CD4-positive, alpha-beta T cell treated with Interleukin-12 subunit alpha and Interleukin-12 subunit beta, for 1 hour (primary cell): ENCODE data around the gene TBX15.

Source experiments
- DNase-seq: peaks from one replicate; pipeline ENCODE4 v3.0.0-alpha.2; 2020

The TBX15 gene

DNA sequence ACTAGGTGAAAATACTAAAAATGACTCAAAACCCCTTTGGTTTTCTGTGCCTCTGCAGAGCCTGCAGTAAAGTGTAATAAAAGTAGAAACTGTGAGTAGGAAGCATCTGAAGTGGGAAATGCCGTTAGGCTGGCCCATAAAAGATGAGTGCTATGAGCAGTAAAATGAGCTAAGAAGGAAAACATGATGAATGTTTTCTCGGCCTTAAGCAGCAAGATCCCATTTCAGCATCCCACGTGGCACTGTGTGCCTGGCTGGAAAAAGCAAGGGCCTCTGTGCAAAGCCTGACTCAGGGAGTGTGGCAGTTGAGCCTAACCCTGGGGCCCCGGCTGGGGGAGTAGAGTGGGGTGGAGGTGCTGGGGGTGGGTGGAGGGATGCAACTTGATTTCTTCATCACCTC is 109.5 kb downstream of the TBX15 start:
- DNase-seq, result no peak

DNA sequence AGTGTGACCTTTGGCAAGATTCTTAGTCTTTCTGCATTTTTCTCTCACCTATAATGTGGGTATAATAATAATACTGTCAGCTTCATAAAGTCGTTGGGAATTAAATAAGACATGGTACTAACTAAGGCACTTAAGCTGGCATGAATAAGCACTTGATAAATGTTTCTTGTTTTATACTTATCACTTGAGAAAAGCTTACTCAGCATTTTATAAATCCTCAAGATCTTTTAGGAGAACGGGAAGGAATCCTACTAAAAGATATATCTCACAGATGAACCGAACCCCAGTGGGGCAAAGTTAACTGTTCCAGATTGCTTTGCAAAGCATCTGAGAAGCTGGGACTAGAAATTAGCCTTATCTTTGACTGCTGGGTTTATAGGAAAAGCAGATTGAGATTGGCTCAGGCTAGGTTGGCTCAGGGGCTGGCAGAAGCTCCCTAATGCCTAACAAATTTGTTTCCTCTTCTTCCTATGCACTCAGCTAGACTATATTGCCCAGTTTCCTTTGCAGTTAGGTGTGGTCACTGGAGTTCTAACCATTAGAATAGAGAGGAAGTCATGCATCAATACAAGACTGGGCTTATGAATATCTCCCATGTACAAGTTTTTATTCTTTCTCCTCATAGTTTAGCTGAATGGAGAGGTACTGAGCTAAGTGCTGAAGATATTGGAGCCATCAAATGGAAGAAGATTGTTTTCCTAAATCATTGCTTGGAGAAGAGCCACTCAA is 110.3 kb downstream of the TBX15 start:
- DNase-seq, result no peak

DNA sequence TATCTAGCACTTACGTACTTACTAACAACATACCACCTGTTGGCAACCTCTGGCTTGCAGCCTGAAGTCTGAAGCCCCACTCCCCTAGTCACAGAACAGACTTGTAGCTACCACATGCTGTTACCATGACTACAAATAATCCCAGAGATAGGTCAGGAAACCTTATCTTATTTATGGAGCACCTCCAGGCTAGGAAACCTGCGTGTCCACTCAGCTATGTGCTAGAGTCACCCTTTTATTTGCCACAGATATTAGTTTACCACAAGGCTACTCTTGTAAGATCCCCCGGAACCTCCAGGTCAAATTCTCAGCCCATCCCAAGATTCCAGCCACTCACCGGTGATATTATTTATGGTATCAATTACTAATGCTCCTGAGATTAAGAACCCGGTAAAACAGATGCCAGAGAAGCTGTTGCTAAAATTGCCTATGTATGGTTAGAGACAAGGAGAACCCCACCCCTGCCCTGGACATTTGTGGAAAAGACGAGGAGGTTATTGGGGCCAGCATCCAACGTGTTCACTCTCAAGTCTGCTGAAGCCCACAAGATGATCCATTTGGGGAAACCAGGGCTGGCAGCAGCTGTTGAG is 116.5 kb downstream of the TBX15 start:
- no peak for DNase-seq

DNA sequence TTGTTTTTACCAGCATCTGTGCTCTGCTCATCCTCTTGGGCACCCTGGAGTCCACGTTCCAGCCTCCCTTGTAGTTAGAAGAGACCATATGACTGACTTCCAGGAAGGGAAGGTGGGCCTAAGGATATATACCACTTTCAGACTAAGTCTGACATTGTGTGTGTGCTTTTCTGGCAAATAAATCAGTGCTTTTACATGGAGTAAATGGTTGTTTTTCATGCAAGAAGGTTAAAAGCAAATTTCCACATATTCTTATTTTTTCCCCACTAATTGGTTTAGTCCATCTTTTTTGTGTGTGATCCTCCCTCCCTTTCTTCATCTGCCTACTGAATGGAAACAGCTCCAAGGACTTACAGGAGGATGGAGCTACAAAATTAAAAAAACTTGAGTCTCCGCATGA is 119.8 kb downstream of the TBX15 start:
- DNase-seq, result no peak

DNA sequence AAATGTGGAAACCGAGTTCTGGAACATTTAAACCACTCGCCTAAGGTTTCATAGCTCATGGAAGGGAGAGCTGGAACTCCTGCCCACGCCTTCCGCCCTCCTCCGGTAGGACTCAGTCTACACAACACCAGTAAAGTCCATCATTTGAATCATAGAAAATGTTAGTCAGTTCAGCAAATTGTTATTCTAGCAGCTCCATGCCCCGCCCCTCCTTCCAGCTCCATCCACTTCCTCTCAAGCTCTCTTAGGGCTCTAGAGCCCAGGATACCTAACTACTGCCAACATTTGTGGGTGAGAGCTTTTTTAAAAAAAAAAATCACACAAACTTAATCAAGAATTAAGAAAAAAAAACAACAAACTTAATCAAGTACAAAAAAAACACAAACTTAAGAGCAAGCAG is 121.8 kb downstream of the TBX15 start:
- DNase-seq, result no peak

DNA sequence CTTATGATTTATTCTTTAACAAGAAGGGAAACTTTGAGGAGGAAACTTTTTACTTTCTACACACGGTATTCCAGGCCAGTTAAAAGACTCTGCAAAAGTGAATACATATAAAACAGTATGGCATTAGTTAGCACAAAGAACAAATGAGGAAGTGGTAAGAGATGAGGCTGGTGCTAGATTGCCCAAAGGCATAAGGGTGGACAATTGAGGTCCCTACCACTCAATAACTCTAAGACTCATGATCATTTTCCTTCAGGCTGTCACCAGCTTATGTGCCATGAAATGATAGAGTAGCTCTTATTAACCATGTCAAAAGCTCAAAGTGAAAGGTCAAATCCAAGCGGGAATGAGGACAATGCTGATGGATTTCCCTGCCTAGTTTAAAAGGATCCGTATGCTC is 124.5 kb downstream of the TBX15 start:
- no peak for DNase-seq

DNA sequence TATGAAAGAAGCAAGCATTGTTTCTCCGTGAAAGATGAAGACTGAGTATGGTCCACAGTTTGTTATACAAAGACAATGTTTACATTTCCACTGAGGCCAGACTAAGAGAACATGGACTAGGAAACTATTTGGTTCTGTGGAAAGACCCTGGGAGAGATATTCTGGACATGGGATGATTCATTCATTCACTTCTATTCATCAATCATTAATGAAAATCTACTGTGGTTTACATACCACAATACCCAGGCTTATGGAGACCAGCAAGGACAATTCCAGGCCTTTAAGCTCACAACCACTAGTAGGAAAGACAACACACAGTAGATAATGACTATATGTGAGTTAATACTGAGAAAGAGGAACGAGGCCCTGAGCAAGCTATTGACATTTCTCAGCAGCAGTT is 125.4 kb downstream of the TBX15 start:
- DNase-seq, result no peak

DNA sequence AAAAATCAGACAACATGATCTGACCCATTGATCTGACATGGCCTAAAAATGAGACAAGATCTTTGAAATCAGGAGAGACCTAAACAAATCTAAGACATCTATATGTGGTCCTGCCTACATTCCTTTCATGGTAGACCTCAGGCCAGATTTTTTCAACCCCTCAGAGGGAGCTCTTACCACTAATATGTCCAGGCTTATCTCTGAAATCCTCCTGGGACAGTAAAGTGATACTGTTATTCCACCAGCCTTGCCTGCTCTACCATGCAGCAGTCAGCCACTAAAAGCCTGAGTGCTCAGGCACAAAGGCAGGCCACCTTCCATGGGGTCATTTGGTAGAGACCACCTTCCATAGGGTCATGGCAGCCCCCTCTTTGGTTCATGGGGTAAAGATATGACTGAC is 126.9 kb downstream of the TBX15 start:
- no peak for DNase-seq

DNA sequence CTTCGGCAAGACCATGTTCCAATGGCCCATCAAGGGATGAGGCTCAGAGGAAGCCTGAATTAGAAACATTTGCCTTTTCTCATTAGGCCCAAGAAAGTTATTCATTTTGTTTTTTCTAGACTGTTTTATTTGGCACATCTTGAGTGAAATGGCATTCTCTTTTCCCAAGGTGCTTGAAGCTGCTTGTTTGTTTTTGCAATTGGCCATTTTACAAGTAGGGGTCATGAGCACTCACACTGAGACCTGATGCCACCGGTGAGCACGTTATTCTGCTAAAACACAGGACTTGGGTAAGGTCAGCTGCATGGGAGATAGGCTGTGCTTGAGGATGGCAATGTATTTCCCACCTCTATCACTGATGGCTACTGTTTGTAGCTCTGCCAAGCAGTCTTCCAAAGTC is 128.1 kb downstream of the TBX15 start:
- no peak for DNase-seq

DNA sequence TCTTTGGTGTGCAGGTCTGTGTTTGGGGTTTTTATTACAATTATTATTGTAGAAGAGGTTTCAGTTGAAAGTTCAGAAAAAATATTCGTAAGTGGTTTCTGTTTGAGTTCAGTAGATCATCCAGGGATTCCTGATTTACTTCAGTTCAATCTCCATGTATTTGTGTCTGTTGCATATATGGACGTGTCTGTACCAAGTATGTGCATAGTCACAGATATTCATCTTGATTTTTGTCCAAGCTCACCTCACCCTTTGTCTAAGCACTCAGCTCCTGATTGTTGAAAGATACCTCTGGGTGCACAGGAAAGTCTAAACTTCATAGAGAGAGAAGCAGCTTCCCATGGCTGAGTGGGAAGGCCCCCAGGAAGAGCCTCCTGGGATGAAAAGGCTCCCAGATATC is 141.7 kb downstream of the TBX15 start:
- DNase-seq, result no peak

DNA sequence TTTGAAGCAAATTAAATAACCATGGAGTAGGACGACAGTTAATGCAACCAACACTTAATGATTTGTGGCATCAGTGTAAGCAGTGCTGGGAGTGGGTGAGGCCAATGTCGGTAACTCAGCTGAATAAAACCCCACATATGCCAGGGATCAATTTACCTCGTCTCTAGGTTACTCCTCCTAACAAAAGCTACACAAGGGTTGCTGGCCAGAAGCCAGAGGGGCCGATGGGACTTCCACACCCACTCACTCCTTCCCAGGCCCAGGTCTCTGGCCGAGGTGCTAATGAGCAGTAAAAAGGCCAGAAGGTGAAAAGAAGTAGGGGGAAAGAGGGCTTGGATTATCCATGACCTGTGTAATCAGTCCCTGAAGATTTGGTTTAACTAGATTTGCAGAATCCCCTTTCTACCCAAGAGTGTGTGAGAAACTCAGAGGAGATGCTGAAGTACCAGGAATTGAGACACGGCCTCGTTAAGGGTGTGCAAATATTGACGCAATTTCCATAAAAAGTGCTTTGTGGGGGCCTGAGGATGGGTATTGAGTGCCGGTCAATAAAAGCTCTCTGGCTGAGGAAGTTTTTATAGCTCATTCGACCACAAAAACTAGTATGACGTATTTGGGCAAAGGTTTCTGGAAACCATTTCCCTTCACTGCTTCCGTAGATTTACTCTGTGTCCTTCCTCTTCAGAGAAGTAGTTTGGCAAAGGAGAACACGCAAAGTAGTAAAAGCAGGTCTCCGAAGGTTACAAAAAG is 145.5 kb downstream of the TBX15 start:
- no peak for DNase-seq

DNA sequence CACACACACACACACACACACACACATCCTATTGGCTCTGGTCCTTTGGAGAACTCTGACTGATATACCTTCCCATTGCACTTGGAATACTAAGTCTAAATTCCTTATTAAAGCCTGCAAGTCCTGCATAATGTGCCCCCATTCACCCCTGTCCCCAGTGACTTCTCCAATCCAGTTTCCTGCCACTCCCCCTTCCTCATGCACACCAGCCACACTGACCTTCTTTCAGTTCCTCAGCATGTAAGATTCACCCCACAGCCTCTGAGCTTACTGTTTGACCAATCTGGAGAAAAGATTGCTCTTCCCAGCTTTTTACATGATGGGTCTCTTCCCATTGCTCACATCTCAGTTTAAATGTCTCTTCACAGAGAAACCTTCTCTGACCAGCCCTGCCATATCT is 146.6 kb downstream of the TBX15 start:
- no peak for DNase-seq
